HG03469 (cell line): ENCODE data around the gene ARRB1.

Experiments
- ATAC-seq: cut with Tn5 transposase; IDR thresholded peaks from one replicate; pipeline ENCODE4 v1.9.1; 2021; ENCODE audit warnings: mild to moderate bottlenecking, moderate library complexity, moderate number of reproducible peaks; ENCODE audit not compliant: unreplicated experiment

Gene ARRB1

GRCh38 chr11:75303544-75304224, 47.8 kb downstream of the ARRB1 start:
- ATAC-seq, result no peak

- no peak for ATAC-seq
Measured at GRCh38 chr11:75302371-75302770, 49.1 kb downstream of the ARRB1 start.

GRCh38 chr11:75301601-75302345, 49.7 kb downstream of the ARRB1 start:
- no peak for ATAC-seq

GRCh38 chr11:75301131-75301530, 50.3 kb downstream of the ARRB1 start:
- no peak for ATAC-seq

GRCh38 chr11:75298976-75299260, 52.5 kb downstream of the ARRB1 start:
- no peak for ATAC-seq

- ATAC-seq, result no peak
Measured at GRCh38 chr11:75298191-75298975, 53.1 kb downstream of the ARRB1 start.

GRCh38 chr11:75293903-75294302, 57.6 kb downstream of the ARRB1 start:
- no peak for ATAC-seq

GRCh38 chr11:75292943-75293342, 58.5 kb downstream of the ARRB1 start:
- no peak for ATAC-seq

- ATAC-seq, result no peak
Measured at GRCh38 chr11:75291741-75292140, 59.7 kb downstream of the ARRB1 start.

GRCh38 chr11:75289919-75290318, 61.5 kb downstream of the ARRB1 start:
- ATAC-seq, result no peak

- ATAC-seq, result no peak
Measured at GRCh38 chr11:75289511-75289760, 62.0 kb downstream of the ARRB1 start.

- no peak for ATAC-seq
Measured at GRCh38 chr11:75287579-75287978, 63.9 kb downstream of the ARRB1 start.

- ATAC-seq, result no peak
Measured at GRCh38 chr11:75286826-75287465, 64.5 kb downstream of the ARRB1 start.

GRCh38 chr11:75285776-75286360, 65.6 kb downstream of the ARRB1 start:
- ATAC-seq, result no peak

- no peak for ATAC-seq
Measured at GRCh38 chr11:75283391-75283931, 68.0 kb downstream of the ARRB1 start.

GRCh38 chr11:75281469-75282095, 69.9 kb downstream of the ARRB1 start:
- no peak for ATAC-seq

- ATAC-seq, result no peak
Measured at GRCh38 chr11:75280770-75281468, 70.5 kb downstream of the ARRB1 start.

- ATAC-seq, result no peak
Measured at GRCh38 chr11:75280227-75280701, 71.2 kb downstream of the ARRB1 start.

GRCh38 chr11:75279273-75279672, 72.2 kb downstream of the ARRB1 start:
- no peak for ATAC-seq
